Hepatocyte (in vitro differentiated cells): ENCODE results near the gene ARCN1. TPM values are rescaled to one million over a fixed set of nuclear protein-coding genes. Genes with fewer than 3 reads are reported as not detected.

Experiments
- DNase-seq: peaks from one replicate; pipeline ENCODE4 v3.0.0-alpha.2; 2016; ENCODE audit warnings: low spot score
- H2AFZ ChIP-seq: fragments of 200-600 bp; sonication (generic); 2 replicates; pipeline ENCODE4 v1.6.0; 2016; ENCODE audit warnings: antibody characterized with exemption, mild to moderate bottlenecking
- H3K27ac ChIP-seq: fragments of 200-600 bp; sonication (generic); 2 replicates; pipeline ENCODE4 v1.5.1; 2016; ENCODE audit warnings: mild to moderate bottlenecking
- H3K27me3 ChIP-seq: fragments of 200-600 bp; sonication (generic); 2 replicates; pipeline ENCODE4 v1.6.1; 2016
- H3K36me3 ChIP-seq: fragments of 200-600 bp; sonication (generic); replicated peaks from 2 replicates; pipeline ENCODE4 v1.5.1; 2016; ENCODE audit warnings: low read depth; ENCODE audit not compliant: insufficient read depth
- H3K4me1 ChIP-seq: fragments of 200-600 bp; sonication (generic); 2 replicates; pipeline ENCODE4 v1.5.1; 2016; ENCODE audit warnings: mild to moderate bottlenecking, moderate library complexity; ENCODE audit not compliant: insufficient read depth
- H3K4me2 ChIP-seq: fragments of 200-600 bp; sonication (generic); 2 replicates; pipeline ENCODE4 v1.6.0; 2016
- H3K4me3 ChIP-seq: fragments of 200-600 bp; sonication (generic); 2 replicates; pipeline ENCODE4 v1.5.1; 2016; ENCODE audit warnings: mild to moderate bottlenecking
- H3K79me2 ChIP-seq: fragments of 200-600 bp; sonication (generic); 2 replicates; pipeline ENCODE4 v1.6.0; 2017; ENCODE audit warnings: mild to moderate bottlenecking
- H3K9me2 ChIP-seq: fragments of 200-600 bp; sonication (generic); replicated peaks from 2 replicates; pipeline ENCODE4 v1.6.0; 2017; ENCODE audit warnings: mild to moderate bottlenecking; ENCODE audit not compliant: insufficient read depth
- H3K9me3 ChIP-seq: fragments of 200-600 bp; sonication (generic); 2 replicates; pipeline ENCODE4 v1.5.1; 2016; ENCODE audit warnings: low read depth, mild to moderate bottlenecking
- H4K20me1 ChIP-seq: fragments of 200-600 bp; sonication (generic); 2 replicates; pipeline ENCODE4 v1.6.0; 2016; ENCODE audit warnings: mild to moderate bottlenecking; ENCODE audit not compliant: insufficient read depth, poor library complexity, severe bottlenecking
- EZH2 ChIP-seq: fragments of 200-600 bp; sonication (generic); IDR thresholded peaks from 2 replicates; pipeline ENCODE4 v1.6.1; 2016; ENCODE audit warnings: antibody characterized with exemption, mild to moderate bottlenecking, borderline replicate concordance
- EZH2phosphoT487 ChIP-seq: fragments of 200-600 bp; sonication (generic); IDR thresholded peaks from one replicate; pipeline ENCODE4 v1.6.1; 2018; ENCODE audit warnings: antibody characterized with exemption, mild to moderate bottlenecking, low read depth, moderate library complexity; ENCODE audit not compliant: unreplicated experiment, severe bottlenecking
- WGBS: methylation state at CpG from one replicate; pipeline ENCODE4 v1.1.6; 2016; ENCODE audit warnings: low lambda C conversion rate; ENCODE audit errors: missing lambda C conversion rate; 5-methylcytosine and 5-hydroxymethylcytosine counted together
- polyA plus RNA-seq: library from polyadenylated mRNA; unstranded; fragments of >200 nt; fragmentation: Nextera tagmentation; extraction: Ambion mirVana; gene quantifications from 2 replicates; pipeline ENCODE4 v1.2.1, GENCODE V29; 2016
- total RNA-seq: library from RNA; depleted of rRNA; stranded (reverse); fragments of >200 nt; gene quantifications from 2 replicates; pipeline ENCODE4 v1.2.3, GENCODE V29; 2014
- TF ChIP-seq, protein P1 (sequence below): fragments of 200-600 bp; sonication (generic); IDR thresholded peaks from 2 replicates; pipeline ENCODE4 v1.5.1; 2016; ENCODE audit warnings: antibody characterized with exemption, mild to moderate bottlenecking; ENCODE audit not compliant: poor library complexity

The ARCN1 gene
- total and polyA plus RNA-seq, 2 experiments from 2014 or later, result 166 to 190 TPM

DNA sequence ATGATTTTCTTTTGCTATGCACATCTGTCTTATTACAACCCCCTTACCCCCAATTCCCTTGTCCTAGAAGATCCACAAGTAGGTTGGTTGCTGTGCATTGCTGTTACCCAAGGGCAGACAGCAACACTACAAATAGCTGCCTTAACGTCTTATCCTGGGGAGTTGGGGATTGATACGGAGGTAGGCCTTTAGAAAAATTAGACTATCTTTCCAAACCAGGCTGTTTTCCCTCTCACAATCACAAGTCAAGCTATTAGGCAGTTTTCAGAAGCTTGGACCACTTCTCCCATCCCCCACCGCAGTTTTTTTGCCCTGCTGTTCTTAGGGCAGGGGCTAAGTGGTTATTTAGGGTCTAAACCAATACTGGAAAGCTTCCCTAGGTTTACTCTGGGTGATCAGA is 32.4 kb downstream of the ARCN1 start:
- H3K4me3 ChIP-seq, result no peak overlapping the region

DNA sequence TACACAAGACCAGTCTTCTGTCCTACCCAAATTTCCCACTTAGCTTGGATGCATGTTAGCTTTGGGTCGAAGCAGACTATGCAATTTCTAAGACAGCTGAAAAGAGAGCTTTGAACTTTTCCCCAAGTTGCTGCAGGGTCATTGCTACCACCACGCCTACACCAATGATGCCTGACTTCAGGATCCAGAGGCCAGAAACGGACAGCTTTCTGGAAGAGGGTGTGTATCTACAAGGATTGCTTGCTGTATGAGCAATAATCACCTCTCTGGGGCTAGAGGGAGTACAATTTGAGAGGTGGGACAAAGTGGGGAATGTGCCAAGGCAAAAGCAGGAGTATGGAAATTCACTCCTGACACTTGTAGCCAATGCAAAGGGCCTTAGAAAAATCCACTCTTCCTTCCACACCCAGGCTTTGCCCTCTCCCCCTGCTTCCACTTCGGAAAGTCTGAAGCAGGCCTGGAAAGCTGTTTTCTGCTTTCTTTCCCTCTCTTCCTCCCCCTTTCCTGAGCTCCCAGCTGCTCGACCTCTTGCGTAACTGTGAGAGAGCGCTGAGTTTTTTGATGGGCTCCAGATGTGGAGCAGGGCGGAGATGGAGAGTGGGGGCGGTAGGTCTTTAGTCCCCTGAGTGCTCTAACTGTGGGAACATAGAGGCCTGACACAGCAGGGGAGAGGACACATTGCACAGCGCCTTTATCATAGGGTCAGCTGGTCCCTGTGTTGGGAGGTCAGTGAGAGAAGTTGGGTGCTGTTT is 33.1 kb downstream of the ARCN1 start:
- Histone ChIP-seq H4K20me1 (no peaks in the 10 kb centered on the region), H2AFZ (no peak overlapping the region), H3K9me2 (no peaks in the 10 kb centered on the region), H3K27me3 (peaks cover 18% of the 10 kb centered on the region), H3K4me1 (peaks cover 58% of the 10 kb centered on the region), H3K27ac (peak overlapping the region; percentile 80), H3K79me2 (peaks cover 3% of the 10 kb centered on the region), H3K4me2 (peak overlapping the region; percentile 44), H3K4me3 (no peak overlapping the region), H3K36me3 (no peaks in the 10 kb centered on the region), H3K9me3 (no peaks in the 10 kb centered on the region)
- TF ChIP-seq EZH2 (no peak), EZH2phosphoT487 (no peak)
- TF ChIP-seq, protein P1, sequence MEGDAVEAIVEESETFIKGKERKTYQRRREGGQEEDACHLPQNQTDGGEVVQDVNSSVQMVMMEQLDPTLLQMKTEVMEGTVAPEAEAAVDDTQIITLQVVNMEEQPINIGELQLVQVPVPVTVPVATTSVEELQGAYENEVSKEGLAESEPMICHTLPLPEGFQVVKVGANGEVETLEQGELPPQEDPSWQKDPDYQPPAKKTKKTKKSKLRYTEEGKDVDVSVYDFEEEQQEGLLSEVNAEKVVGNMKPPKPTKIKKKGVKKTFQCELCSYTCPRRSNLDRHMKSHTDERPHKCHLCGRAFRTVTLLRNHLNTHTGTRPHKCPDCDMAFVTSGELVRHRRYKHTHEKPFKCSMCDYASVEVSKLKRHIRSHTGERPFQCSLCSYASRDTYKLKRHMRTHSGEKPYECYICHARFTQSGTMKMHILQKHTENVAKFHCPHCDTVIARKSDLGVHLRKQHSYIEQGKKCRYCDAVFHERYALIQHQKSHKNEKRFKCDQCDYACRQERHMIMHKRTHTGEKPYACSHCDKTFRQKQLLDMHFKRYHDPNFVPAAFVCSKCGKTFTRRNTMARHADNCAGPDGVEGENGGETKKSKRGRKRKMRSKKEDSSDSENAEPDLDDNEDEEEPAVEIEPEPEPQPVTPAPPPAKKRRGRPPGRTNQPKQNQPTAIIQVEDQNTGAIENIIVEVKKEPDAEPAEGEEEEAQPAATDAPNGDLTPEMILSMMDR, result no peak
- WGBS, result 37% methylated on average over 10 of the region's 10 CpGs
- peak; percentile 86 for DNase-seq

More for the DNA sequence above, 32.4 kb downstream of the ARCN1 start:
- WGBS, result 49% methylated on average over 3 of the region's 3 CpGs
- TF ChIP-seq EZH2phosphoT487, result no peak
- TF ChIP-seq EZH2, result no peak
- TF ChIP-seq, protein P1, result no peak
- Histone ChIP-seq H3K36me3 (no peaks in the 10 kb centered on the region), H2AFZ (no peak overlapping the region), H3K9me2 (no peaks in the 10 kb centered on the region), H3K79me2 (peaks cover 3% of the 10 kb centered on the region), H3K9me3 (no peaks in the 10 kb centered on the region), H3K4me2 (peak overlapping the region; percentile 38), H4K20me1 (no peaks in the 10 kb centered on the region), H3K4me1 (peaks cover 51% of the 10 kb centered on the region), H3K27ac (peak overlapping the region; percentile 80), H3K27me3 (peaks cover 11% of the 10 kb centered on the region)
- DNase-seq, result no peak

DNA sequence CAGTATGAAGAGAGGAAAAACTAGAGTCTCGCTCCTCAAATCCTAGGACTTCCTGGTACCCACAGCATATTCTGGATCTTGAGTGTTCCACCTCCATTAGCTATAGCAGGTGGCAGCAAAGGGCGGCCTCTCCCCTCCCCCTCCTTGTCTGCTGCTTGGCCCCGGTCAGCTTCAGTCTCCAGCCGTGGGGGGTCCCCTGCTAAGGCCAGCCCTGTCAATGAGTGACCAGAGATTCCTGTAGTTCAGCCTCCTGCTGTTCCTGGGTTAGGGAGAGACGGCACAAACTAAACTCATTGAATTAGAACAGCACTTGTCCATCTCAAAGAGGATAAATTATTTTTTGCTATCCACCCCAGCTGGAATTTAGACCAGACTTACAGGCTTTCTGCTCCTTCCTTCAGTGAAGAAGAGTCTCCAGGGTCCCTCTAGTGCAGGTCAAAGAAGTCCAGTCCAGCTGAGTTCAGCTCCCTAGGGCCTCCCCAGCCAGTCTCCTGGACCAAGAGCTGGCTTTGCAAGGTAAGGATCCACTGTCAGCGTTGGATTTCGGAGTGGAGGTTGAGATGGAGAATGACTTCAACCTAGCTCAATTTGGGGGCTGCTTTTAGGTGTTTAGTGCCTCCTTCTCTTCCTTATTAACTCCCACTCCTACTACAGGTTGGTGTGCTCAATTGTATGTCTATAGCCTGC is 34.1 kb downstream of the ARCN1 start:
- H3K79me2 ChIP-seq, result peaks cover 3% of the 10 kb centered on the region
- TF ChIP-seq EZH2phosphoT487 (no peak), EZH2 (no peak)
- TF ChIP-seq, protein P1, result no peak
- no peak for DNase-seq
- H3K4me1 ChIP-seq, result peaks cover 67% of the 10 kb centered on the region
- no peaks in the 10 kb centered on the region for H3K9me3 ChIP-seq
- H3K4me3 ChIP-seq, result no peak overlapping the region
- no peaks in the 10 kb centered on the region for H3K9me2 ChIP-seq
- peak overlapping the region; percentile 76 for H3K27ac ChIP-seq
- H4K20me1 ChIP-seq, result no peaks in the 10 kb centered on the region
- peak overlapping the region; percentile 44 for H3K4me2 ChIP-seq
- H2AFZ ChIP-seq, result no peak overlapping the region
- no peaks in the 10 kb centered on the region for H3K36me3 ChIP-seq
- 46% methylated on average over 7 of the region's 7 CpGs for WGBS
- peaks cover 23% of the 10 kb centered on the region for H3K27me3 ChIP-seq
